Adipose tissue (tissue), 3 donors: ENCODE results near the gene TMEM222. TPM values are rescaled to one million over a fixed set of nuclear protein-coding genes. Genes with fewer than 3 reads are reported as not detected.
"Not testable (repeated sequence)": the region's sequence is repeated elsewhere in the genome, so short reads cannot be mapped to it uniquely, and the experiment has no call there.

Experiments used
- H3K27ac ChIP-seq: one replicate; pipeline ENCODE4 v1.5.1; 2013; ENCODE audit warnings: low read depth, low read length
- WGBS, 3 donors: extraction: QIAGEN DNeasy Blood & Tissue Kit; methylation state at CpG; one replicate each; pipeline ENCODE4 v1.1.7; 2013; 5-methylcytosine and 5-hydroxymethylcytosine counted together
- polyA plus RNA-seq, 3 donors: library from polyadenylated mRNA; stranded (reverse); fragments of 200-250 nt; gene quantifications; one replicate each; pipeline ENCODE4 v1.2.3, GENCODE V29; 2013
- donor health status: healthy with polysubstance abuse.
- donor health status: Bipolar disorder and iron deficiency.
- donor health status: healthy.

TMEM222 gene
- polyA plus RNA-seq, 3 donors: 27.1 to 44.9 (median 27.2) TPM

- WGBS, 3 donors: 88 to 95% (median 90%) methylated on average over 3 of the region's 3 CpGs
- not testable (repeated sequence) for H3K27ac ChIP-seq
These were observed 62.8 kb downstream of the TMEM222 start for GRCh38 chr1:27384797-27385196.

Other genes with a start within 250 kb of the TMEM222 start
- 10 to 100 TPM in 1 of 3 donors, 1 to 10 TPM in 2; 6.6 to 14.5 (median 8.9) TPM for gene SLC9A1, start 167.0 kb upstream of the TMEM222 start, polyA plus RNA-seq
- gene WDTC1, start 87.5 kb upstream of the TMEM222 start, polyA plus RNA-seq: 10 to 100 TPM; 12.7 to 27.1 (median 19.5) TPM
- gene SYTL1, start 19.9 kb downstream of the TMEM222 start, polyA plus RNA-seq: 100 to 1,000 TPM in 1 of 3 donors, 10 to 100 TPM in 1, under 1 TPM in 1; 0.67 to 104 (median 12.5) TPM
- gene MAP3K6, start 44.8 kb downstream of the TMEM222 start, polyA plus RNA-seq: 10 to 100 TPM; 16.5 to 93.0 (median 56.0) TPM
- gene FCN3, start 52.7 kb downstream of the TMEM222 start, polyA plus RNA-seq: 100 to 1,000 TPM in 1 of 3 donors, 10 to 100 TPM in 1, 1 to 10 TPM in 1; 8.8 to 133 (median 63.9) TPM
- gene CD164L2, start 61.2 kb downstream of the TMEM222 start, polyA plus RNA-seq: under 1 TPM in 2 of 3 donors, not detected in 1; 0.07 to 0.61 TPM
- 1 to 10 TPM in 1 of 3 donors, under 1 TPM in 2; 0.43 to 1.2 (median 0.94) TPM for gene GPR3, start 70.5 kb downstream of the TMEM222 start, polyA plus RNA-seq
- gene WASF2, start 168.0 kb downstream of the TMEM222 start, polyA plus RNA-seq: 10 to 100 TPM; 29.9 to 51.7 (median 41.3) TPM